HepG2 (cell line): ENCODE data around the gene HCK. TPM values are rescaled to one million over a fixed set of nuclear protein-coding genes. Genes with fewer than 3 reads are reported as not detected.

Source experiments
- AGO2 ChIP-seq: fragments of 200-400 bp; formaldehyde crosslinking; optimal IDR thresholded peaks from 2 replicates; pipeline ENCODE3; 2017; ENCODE audit warnings: mild to moderate bottlenecking, low read depth, low read length, moderate library complexity
- ATF7 ChIP-seq, 2 experiments: fragments of 450-650 bp in 1 of 2; sonication (generic) in 1 of 2; formaldehyde crosslinking in 1 of 2; IDR thresholded peaks; 2 replicates each; pipeline versions ENCODE4 v1.4.0 to v1.6.1; 2016 to 2020; ENCODE audit warnings: antibody characterized with exemption in 1 of 2, mild to moderate bottlenecking in 1 of 2, missing genetic modification reagents in 1 of 2
- BCL3 ChIP-seq: sonication (generic); formaldehyde crosslinking; IDR thresholded peaks from 2 replicates; pipeline ENCODE4 v1.5.1; 2020; ENCODE audit warnings: mild to moderate bottlenecking, missing genetic modification reagents, moderate library complexity
- BHLHE40 ChIP-seq: IDR thresholded peaks from 2 replicates; pipeline ENCODE4 v1.6.1; 2011; ENCODE audit warnings: low read length, improper control_type of control experiment
- DNMT1 ChIP-seq: sonication (generic); formaldehyde crosslinking; IDR thresholded peaks from 2 replicates; pipeline ENCODE4 v1.5.1; 2020; ENCODE audit warnings: mild to moderate bottlenecking, missing genetic modification reagents
- FUBP1 ChIP-seq: sonication (generic); formaldehyde crosslinking; IDR thresholded peaks from 2 replicates; pipeline ENCODE4 v1.5.1; 2020; ENCODE audit warnings: missing genetic modification reagents, mild to moderate bottlenecking, borderline replicate concordance
- NCOA5 ChIP-seq: sonication (generic); formaldehyde crosslinking; IDR thresholded peaks from 2 replicates; pipeline ENCODE4 v1.4.0; 2020; ENCODE audit warnings: missing genetic modification reagents
- NR2C2 ChIP-seq: sonication (generic); formaldehyde crosslinking; IDR thresholded peaks from 2 replicates; pipeline ENCODE4 v1.4.0; 2020; ENCODE audit warnings: missing genetic modification reagents, mild to moderate bottlenecking, moderate library complexity, borderline replicate concordance
- PAF1 ChIP-seq: IDR thresholded peaks from 2 replicates; pipeline ENCODE4 v1.6.1; 2016; ENCODE audit warnings: missing genetic modification reagents, missing compliant biosample characterization
- SALL1 ChIP-seq: sonication (generic); formaldehyde crosslinking; IDR thresholded peaks from 2 replicates; pipeline ENCODE4 v1.8.0; 2022; ENCODE audit warnings: mild to moderate bottlenecking, missing genetic modification reagents
- SOX6 ChIP-seq, 2 experiments: fragments of 450-650 bp in 1 of 2; sonication (generic) in 1 of 2; formaldehyde crosslinking in 1 of 2; IDR thresholded peaks; 2 replicates each; pipeline versions ENCODE4 v1.4.0 to v1.6.1; 2017 to 2020; ENCODE audit warnings: antibody characterized with exemption in 1 of 2, mild to moderate bottlenecking in 1 of 2, missing genetic modification reagents in 1 of 2
- TARDBP ChIP-seq: sonication (generic); formaldehyde crosslinking; IDR thresholded peaks from 2 replicates; pipeline ENCODE4 v1.8.0; 2022; ENCODE audit warnings: mild to moderate bottlenecking, missing genetic modification reagents
- TEAD3 ChIP-seq: optimal IDR thresholded peaks from 2 replicates; pipeline ENCODE3; 2016; ENCODE audit warnings: borderline replicate concordance
- TSC22D2 ChIP-seq: sonication (generic); formaldehyde crosslinking; IDR thresholded peaks from 2 replicates; pipeline ENCODE4 v1.5.1; 2020; ENCODE audit warnings: missing genetic modification reagents, mild to moderate bottlenecking, borderline replicate concordance
- UBTF ChIP-seq: sonication (generic); formaldehyde crosslinking; IDR thresholded peaks from 2 replicates; pipeline ENCODE4 v1.4.0; 2020; ENCODE audit warnings: mild to moderate bottlenecking, missing genetic modification reagents
- ZBTB43 ChIP-seq: sonication (generic); formaldehyde crosslinking; conservative IDR thresholded peaks from 2 replicates; pipeline ENCODE4 v1.4.0; 2020; ENCODE audit warnings: missing genetic modification reagents
- ZMYM4 ChIP-seq: sonication (generic); formaldehyde crosslinking; IDR thresholded peaks from 2 replicates; pipeline ENCODE4 v1.8.1; 2023; ENCODE audit warnings: mild to moderate bottlenecking, missing genetic modification reagents
- ZNF414 ChIP-seq: sonication (generic); formaldehyde crosslinking; IDR thresholded peaks from 2 replicates; pipeline ENCODE4 v1.5.0; 2020; ENCODE audit warnings: missing genetic modification reagents
- ZNF431 ChIP-seq: sonication (generic); formaldehyde crosslinking; IDR thresholded peaks from 2 replicates; pipeline ENCODE4 v1.9.0; 2022; ENCODE audit warnings: missing genetic modification reagents, low read depth, mild to moderate bottlenecking, borderline replicate concordance
- ZNF616 ChIP-seq: sonication (generic); formaldehyde crosslinking; IDR thresholded peaks from 2 replicates; pipeline ENCODE4 v1.5.0; 2020; ENCODE audit warnings: low read depth, mild to moderate bottlenecking, missing genetic modification reagents
- ZNF629 ChIP-seq: sonication (generic); formaldehyde crosslinking; conservative IDR thresholded peaks from 2 replicates; pipeline ENCODE4 v1.5.0; 2020; ENCODE audit warnings: missing genetic modification reagents
- polyA plus RNA-seq, 8 experiments: library from polyadenylated mRNA; depleted of rRNA in 3 of 8; stranded (reverse) in 7 of 8; unstranded in 1 of 8; fragments of >200 nt; fragmentation: Illumina TruSeq in 4 of 8; extraction: Trizol in 4 of 8; gene quantifications; 2 replicates each; pipeline versions ENCODE4 v1.2.1 to v1.2.3, GENCODE V29; 2011 to 2016; ENCODE audit warnings: low read depth in 4 of 8, missing spikeins in 1 of 8, mixed read lengths in 1 of 8; ENCODE audit not compliant: insufficient read depth in 1 of 8
- total RNA-seq, 5 experiments: library from RNA; depleted of rRNA; stranded (reverse); fragments of >200 nt; fragmentation: Illumina TruSeq; extraction: Trizol; gene quantifications; 2 replicates each; pipeline ENCODE4 v1.2.3, GENCODE V29; 2016; ENCODE audit warnings: low read depth in 1 of 5

The HCK gene
- total and polyA plus RNA-seq, 2 of the 13 experiments (the other 11 are each of a cell fraction or from before 2014, with no cell fraction given), result 0.04 TPM; not detected in 1

GRCh38 chr20:32109392-32110172 is 57.5 kb downstream of the HCK start, which contains the start of gene TM9SF4 (continued):
- TF ChIP-seq FUBP1, result peak; percentile 95; the same call in 1 of the 2 replicates
- peak; percentile 37 for TF ChIP-seq TEAD3 (CRISPR knock-in tag)
- TF ChIP-seq ZBTB43 (CRISPR knock-in tag), result peak; percentile 86
- peak; percentile 96; the same call in 1 of the 2 replicates for TF ChIP-seq TSC22D2 (CRISPR knock-in tag)
- peak; percentile 55; the same call in 1 of the 2 replicates for TF ChIP-seq ZNF629 (CRISPR knock-in tag)
- peak; percentile 95 for TF ChIP-seq NR2C2 (CRISPR knock-in tag)
- no peak for TF ChIP-seq PAF1 (CRISPR knock-in tag)
- peak; percentile 31; the same call in 1 of the 2 replicates for TF ChIP-seq ZNF616
- TF ChIP-seq TARDBP (CRISPR knock-in tag), result no peak; the same call in none of the 2 replicates
- peak; percentile 22; the same call in 1 of the 2 replicates for TF ChIP-seq DNMT1
- no peak for TF ChIP-seq NCOA5
- peak; percentile 96 for TF ChIP-seq SALL1
- peak; percentile 89 for TF ChIP-seq ZMYM4 (CRISPR knock-in tag)
- peak; percentile 100 for TF ChIP-seq ATF7 (IDR thresholded peaks at IDR 0.05)
- peak; percentile 100 for TF ChIP-seq ATF7 (CRISPR knock-in tag; IDR thresholded peaks at IDR 0.05)
- peak; percentile 82 for TF ChIP-seq AGO2
- peak; percentile 81 for TF ChIP-seq UBTF (CRISPR knock-in tag)
- TF ChIP-seq BCL3 (CRISPR knock-in tag), result peak; percentile 86; the same call in 1 of the 2 replicates
- no peak for TF ChIP-seq SOX6 (IDR thresholded peaks at IDR 0.05)
- TF ChIP-seq SOX6 (CRISPR knock-in tag; IDR thresholded peaks at IDR 0.05), result peak; percentile 85
- TF ChIP-seq BHLHE40, result peak; percentile 84
- TF ChIP-seq ZNF431 (CRISPR knock-in tag), result peak; percentile 94; the same call in 1 of the 2 replicates
- peak; percentile 56 for TF ChIP-seq ZNF414 (CRISPR knock-in tag)
